ENCODE results near the gene KCNE4. TPM values are rescaled to one million over a fixed set of nuclear protein-coding genes. Genes with fewer than 3 reads are reported as not detected.

KCNE4 gene
- total and polyA plus RNA-seq, 4 donors = 0.19 to 0.42 (median 0.31) TPM

- no peaks in the 10 kb centered on the region for H3K9me3 ChIP-seq (ENCODE audit: control insufficient read depth in 4 of 4, low read length in 3 of 4)
- 81% methylated on average over 1 of the region's 1 CpG for WGBS
- no peak for DNase-seq (ENCODE audit: low spot score)
- no peaks in the 10 kb centered on the region for H3K4me1 ChIP-seq (ENCODE audit: control insufficient read depth in 4 of 4, insufficient read depth in 4 of 4, low read length in 3 of 4)
- no peak overlapping the region for H3K4me3 ChIP-seq (ENCODE audit: low read depth in 1 of 3, low read length in 3 of 3)
- TF ChIP-seq ATF3 (IDR thresholded peaks at IDR 0.05) (no peak), HNF4A (conservative IDR thresholded peaks at IDR 0.05) (no peak), GABPA (IDR thresholded peaks at IDR 0.05 in 1 of 2, conservative IDR thresholded peaks at IDR 0.05 in 1 of 2) (no peak), FOXA2 (IDR thresholded peaks at IDR 0.05) (no peak), TAF1 (conservative IDR thresholded peaks at IDR 0.05) (no peak), RAD21 (IDR thresholded peaks at IDR 0.05) (no peak), SP1 (IDR thresholded peaks at IDR 0.05) (no peak), JUND (IDR thresholded peaks at IDR 0.05) (no peak), YY1 (IDR thresholded peaks at IDR 0.05) (no peak), NR2F2 (IDR thresholded peaks at IDR 0.05) (no peak), CTCF (IDR thresholded peaks at IDR 0.05; ENCODE audit: low read depth, low read length, missing input control) (no peak), EGR1 (IDR thresholded peaks at IDR 0.05; ENCODE audit: low read depth in 2 of 2) (no peak), MAX (IDR thresholded peaks at IDR 0.05) (no peak), REST (IDR thresholded peaks at IDR 0.05) (no peak), ZBTB33 (IDR thresholded peaks at IDR 0.05) (no peak)
- H3K27me3 ChIP-seq (ENCODE audit: control insufficient read depth in 4 of 4, insufficient read depth in 4 of 4, low read length in 3 of 4) = peaks cover 0 to 7% (median 0%) of the 10 kb centered on the region in 4 donors
- no peak overlapping the region for H3K27ac ChIP-seq (ENCODE audit: low read depth in 1 of 2, low read length in 2 of 2)
- no peaks in the 10 kb centered on the region for H3K36me3 ChIP-seq (ENCODE audit: control insufficient read depth in 4 of 4, insufficient read depth in 3 of 4, low read depth in 1 of 4, low read length in 3 of 4)
- H3K9ac ChIP-seq (ENCODE audit: low read depth in 1 of 2, low read length in 2 of 2) = no peak overlapping the region
Measured at GRCh38 chr2:223095207-223095606, 43.2 kb downstream of the KCNE4 start.

Measured in liver (tissue), 9 donors.